ENCODE data around the gene FMNL3. TPM values are rescaled to one million over a fixed set of nuclear protein-coding genes. Genes with fewer than 3 reads are reported as not detected.

FMNL3 gene
- total RNA-seq, 6 experiments from 2014 or later, result 2.1 to 4.9 (median 2.9) TPM

GRCh38 chr12:49636574-49636973, 70.6 kb downstream of the FMNL3 start:
- no peaks in the 10 kb centered on the region for H3K4me1 ChIP-seq
- intact Hi-C loops (cut with DNase I), result no loop called here
- H3K27me3 ChIP-seq, result no peaks in the 10 kb centered on the region
- no peak for DNase-seq
- no peaks in the 10 kb centered on the region for H3K9me3 ChIP-seq
- no peak overlapping the region for H3K4me3 ChIP-seq
- WGBS (ENCODE audit: insufficient coverage, low coverage, low lambda C conversion rate, missing lambda C conversion rate), result 79% methylated on average over 11 of the region's 13 CpGs
- ATAC-seq, result no peak
- TF ChIP-seq POLR2A (IDR thresholded peaks at IDR 0.05) (no peak), CTCF (IDR thresholded peaks at IDR 0.05) (no peak)
- no peaks in the 10 kb centered on the region for H3K36me3 ChIP-seq
- no peak overlapping the region for H3K27ac ChIP-seq

- Histone ChIP-seq H3K36me3 (no peaks in the 10 kb centered on the region), H3K27me3 (no peaks in the 10 kb centered on the region), H3K27ac (no peak overlapping the region), H3K4me1 (no peaks in the 10 kb centered on the region), H3K4me3 (no peak overlapping the region), H3K9me3 (no peaks in the 10 kb centered on the region)
- ATAC-seq (no peak), DNase-seq (no peak)
- intact Hi-C loops (cut with DNase I), result no loop called here
- WGBS (ENCODE audit: insufficient coverage, low coverage, low lambda C conversion rate, missing lambda C conversion rate), result 83% methylated on average over 4 of the region's 4 CpGs
- TF ChIP-seq CTCF (IDR thresholded peaks at IDR 0.05), result no peak
- TF ChIP-seq POLR2A (IDR thresholded peaks at IDR 0.05), result no peak
Observed at GRCh38 chr12:49635656-49636055, 71.5 kb downstream of the FMNL3 start.

- no peak overlapping the region for H3K4me3 ChIP-seq
- DNase-seq, result no peak
- H3K27ac ChIP-seq, result no peak overlapping the region
- no peaks in the 10 kb centered on the region for H3K4me1 ChIP-seq
- no peaks in the 10 kb centered on the region for H3K27me3 ChIP-seq
- no peak for TF ChIP-seq CTCF (IDR thresholded peaks at IDR 0.05)
- no peaks in the 10 kb centered on the region for H3K36me3 ChIP-seq
- no peaks in the 10 kb centered on the region for H3K9me3 ChIP-seq
- 96% methylated on average over 4 of the region's 9 CpGs for WGBS (ENCODE audit: insufficient coverage, low coverage, low lambda C conversion rate, missing lambda C conversion rate)
- ATAC-seq, result no peak
- intact Hi-C loops (cut with DNase I), result no loop called here
Observed at GRCh38 chr12:49635036-49635435, 72.2 kb downstream of the FMNL3 start.

- no CpG with 5 or more reads among the region's 2 CpGs for WGBS (ENCODE audit: insufficient coverage, low coverage, low lambda C conversion rate, missing lambda C conversion rate)
- TF ChIP-seq CTCF (IDR thresholded peaks at IDR 0.05) (no peak), POLR2A (IDR thresholded peaks at IDR 0.05) (no peak)
- intact Hi-C loops (cut with DNase I), result no loop called here
- no peaks in the 10 kb centered on the region for H3K36me3 ChIP-seq
- ATAC-seq, result no peak
- no peaks in the 10 kb centered on the region for H3K9me3 ChIP-seq
- H3K4me3 ChIP-seq, result no peak overlapping the region
- no peak for DNase-seq
- no peak overlapping the region for H3K27ac ChIP-seq
- H3K4me1 ChIP-seq, result no peaks in the 10 kb centered on the region
- no peaks in the 10 kb centered on the region for H3K27me3 ChIP-seq
Observed at GRCh38 chr12:49633703-49634345, 73.4 kb downstream of the FMNL3 start.

All from right lobe of liver (tissue), 6 donors.